ENCODE results near the gene HYAL4.
"Not testable (repeated sequence)": the region's sequence is repeated elsewhere in the genome, so short reads cannot be mapped to it uniquely, and the experiment has no call there.

Gene HYAL4

GRCh38 chr7:123844712-123845219, at the start of gene HYAL4:
HYAL4 (plus strand) TSS chr7:123845169; CDS start chr7:123868274, 23,105 bp downstream.
- Mint-ChIP-seq H3K4me3 (no peak within 1 kb of the TSS), H3K27me3 (peaks cover 60% of the 10 kb centered on the region), H3K9me3 (peaks cover 9 to 28% of the 10 kb centered on the region in 2 donors), H3K27ac (no peak within 1 kb of the TSS), H3K4me1 (no peaks in the 10 kb centered on the region)
- DNase-seq (no peak), ATAC-seq (no peak)

- H3K9me3 Mint-ChIP-seq, result no peaks in the 10 kb centered on the region
- no peak overlapping the region for H3K27ac Mint-ChIP-seq
- H3K4me3 Mint-ChIP-seq, result no peak overlapping the region
- H3K4me1 Mint-ChIP-seq, result peaks cover 6% of the 10 kb centered on the region
- H3K27me3 Mint-ChIP-seq, result no peaks in the 10 kb centered on the region
- DNase-seq, result no peak
- ATAC-seq, result no peak
These were observed 49.1 kb upstream of the HYAL4 start for GRCh38 chr7:123795917-123796316.

GRCh38 chr7:123796568-123796967, 48.4 kb upstream of the HYAL4 start:
- H3K9me3 Mint-ChIP-seq, result no peaks in the 10 kb centered on the region
- DNase-seq (no peak), ATAC-seq (no peak)
- peaks cover 6% of the 10 kb centered on the region for H3K4me1 Mint-ChIP-seq
- H3K27me3 Mint-ChIP-seq, result no peaks in the 10 kb centered on the region
- H3K4me3 Mint-ChIP-seq, result no peak overlapping the region
- H3K27ac Mint-ChIP-seq, result no peak overlapping the region

GRCh38 chr7:123797673-123798531, 47.1 kb upstream of the HYAL4 start:
- DNase-seq, result no peak
- ATAC-seq, result peak; percentile 37
- no peak overlapping the region for H3K27ac Mint-ChIP-seq
- H3K9me3 Mint-ChIP-seq, result no peaks in the 10 kb centered on the region
- no peaks in the 10 kb centered on the region for H3K4me1 Mint-ChIP-seq
- H3K27me3 Mint-ChIP-seq, result no peaks in the 10 kb centered on the region
- no peak overlapping the region for H3K4me3 Mint-ChIP-seq

GRCh38 chr7:123798532-123799188, 46.3 kb upstream of the HYAL4 start:
- no peaks in the 10 kb centered on the region for H3K4me1 Mint-ChIP-seq
- peaks cover 5% of the 10 kb centered on the region for H3K27me3 Mint-ChIP-seq
- H3K9me3 Mint-ChIP-seq, result no peaks in the 10 kb centered on the region
- no peak overlapping the region for H3K27ac Mint-ChIP-seq
- DNase-seq, result no peak
- no peak overlapping the region for H3K4me3 Mint-ChIP-seq
- no peak for ATAC-seq

- no peaks in the 10 kb centered on the region for H3K9me3 Mint-ChIP-seq
- DNase-seq (no peak), ATAC-seq (no peak)
- no peak overlapping the region for H3K4me3 Mint-ChIP-seq
- no peaks in the 10 kb centered on the region for H3K4me1 Mint-ChIP-seq
- peak overlapping the region in 1 of 2 donors; percentile 61 for H3K27ac Mint-ChIP-seq
- H3K27me3 Mint-ChIP-seq, result peaks cover 9% of the 10 kb centered on the region
These were observed 42.7 kb upstream of the HYAL4 start for GRCh38 chr7:123802249-123802648.

- peaks cover 0 to 7% of the 10 kb centered on the region in 2 donors for H3K9me3 Mint-ChIP-seq
- DNase-seq (no peak), ATAC-seq (no peak)
- H3K27me3 Mint-ChIP-seq, result peaks cover 9% of the 10 kb centered on the region
- no peaks in the 10 kb centered on the region for H3K4me1 Mint-ChIP-seq
- peak overlapping the region in 1 of 2 donors; percentile 63 for H3K27ac Mint-ChIP-seq
- no peak overlapping the region for H3K4me3 Mint-ChIP-seq
These were observed 39.7 kb upstream of the HYAL4 start for GRCh38 chr7:123805287-123805686.

- no peak for ATAC-seq
- no peak for DNase-seq
- H3K4me1 Mint-ChIP-seq, result no peaks in the 10 kb centered on the region
- H3K27ac Mint-ChIP-seq, result no peak overlapping the region
- no peak overlapping the region for H3K4me3 Mint-ChIP-seq
- peaks cover 6 to 16% of the 10 kb centered on the region in 2 donors for H3K9me3 Mint-ChIP-seq
- H3K27me3 Mint-ChIP-seq, result no peaks in the 10 kb centered on the region
These were observed 35.5 kb upstream of the HYAL4 start for GRCh38 chr7:123809471-123809870.

- H3K4me1 Mint-ChIP-seq, result no peaks in the 10 kb centered on the region
- ATAC-seq (no peak), DNase-seq (no peak)
- H3K9me3 Mint-ChIP-seq, result peaks cover 6 to 16% of the 10 kb centered on the region in 2 donors
- H3K4me3 Mint-ChIP-seq, result no peak overlapping the region
- no peak overlapping the region for H3K27ac Mint-ChIP-seq
- no peaks in the 10 kb centered on the region for H3K27me3 Mint-ChIP-seq
These were observed 33.9 kb upstream of the HYAL4 start for GRCh38 chr7:123811056-123811455.

GRCh38 chr7:123816916-123817315, 28.1 kb upstream of the HYAL4 start:
- H3K27me3 Mint-ChIP-seq, result no peaks in the 10 kb centered on the region
- ATAC-seq (no peak), DNase-seq (no peak)
- H3K9me3 Mint-ChIP-seq, result no peaks in the 10 kb centered on the region
- H3K4me3 Mint-ChIP-seq, result no peak overlapping the region
- H3K27ac Mint-ChIP-seq, result no peak overlapping the region
- no peaks in the 10 kb centered on the region for H3K4me1 Mint-ChIP-seq

- no peaks in the 10 kb centered on the region for H3K4me1 Mint-ChIP-seq
- DNase-seq, result no peak
- no peak for ATAC-seq
- H3K27ac Mint-ChIP-seq, result no peak overlapping the region
- H3K4me3 Mint-ChIP-seq, result no peak overlapping the region
- no peaks in the 10 kb centered on the region for H3K9me3 Mint-ChIP-seq
- no peaks in the 10 kb centered on the region for H3K27me3 Mint-ChIP-seq
These were observed 26.0 kb upstream of the HYAL4 start for GRCh38 chr7:123819001-123819400.

- not testable (repeated sequence) for H3K9me3 Mint-ChIP-seq, ATAC-seq
These were observed 25.2 kb upstream of the HYAL4 start for GRCh38 chr7:123819795-123820194.

GRCh38 chr7:123820864-123821263, 24.1 kb upstream of the HYAL4 start:
- no peak for DNase-seq

More at GRCh38 chr7:123819795-123820194, 25.2 kb upstream of the HYAL4 start:
- not testable (repeated sequence) for DNase-seq, H3K27me3 Mint-ChIP-seq, H3K27ac Mint-ChIP-seq, H3K4me1 Mint-ChIP-seq, H3K4me3 Mint-ChIP-seq

GRCh38 chr7:123821320-123821719, 23.6 kb upstream of the HYAL4 start:
- peaks cover under 1% of the 10 kb centered on the region for H3K27me3 Mint-ChIP-seq

More at GRCh38 chr7:123820864-123821263, 24.1 kb upstream of the HYAL4 start:
- Mint-ChIP-seq H3K4me3 (no peak overlapping the region), H3K9me3 (peaks cover 0 to under 1% of the 10 kb centered on the region in 2 donors), H3K27ac (no peak overlapping the region), H3K27me3 (no peaks in the 10 kb centered on the region), H3K4me1 (peaks cover 13% of the 10 kb centered on the region)
- no peak for ATAC-seq

GRCh38 chr7:123823898-123824753, 20.8 kb upstream of the HYAL4 start:
- H3K27ac Mint-ChIP-seq, result peak overlapping the region; percentile 84 to 85
- peaks cover 13% of the 10 kb centered on the region for H3K4me1 Mint-ChIP-seq
- peaks cover 0 to 4% of the 10 kb centered on the region in 2 donors for H3K9me3 Mint-ChIP-seq
- H3K4me3 Mint-ChIP-seq, result peak overlapping the region; percentile 44 to 56
- DNase-seq (peak; percentile 58 to 70), ATAC-seq (peak; percentile 98)
- H3K27me3 Mint-ChIP-seq, result peaks cover 14% of the 10 kb centered on the region

More at GRCh38 chr7:123821320-123821719, 23.6 kb upstream of the HYAL4 start:
- DNase-seq (no peak), ATAC-seq (no peak)
- Mint-ChIP-seq H3K4me1 (peaks cover 13% of the 10 kb centered on the region), H3K27ac (no peak overlapping the region), H3K4me3 (no peak overlapping the region), H3K9me3 (peaks cover 0 to 4% of the 10 kb centered on the region in 2 donors)

All from stimulated activated naive CD8-positive, alpha-beta T cell treated with anti-CD3 and anti-CD28 coated beads, Interleukin-15, amount 100 ng/mL, for 72 hours (primary cell).